HG02970 (cell line): Measurements from ENCODE around the gene GMEB1.
"Not testable (repeated sequence)": the region's sequence is repeated elsewhere in the genome, so short reads cannot be mapped to it uniquely, and the experiment has no call there.

Experiments used
- ATAC-seq: cut with Tn5 transposase; IDR thresholded peaks from one replicate; pipeline ENCODE4 v1.9.1; 2021; ENCODE audit warnings: mild to moderate bottlenecking, moderate library complexity, moderate number of reproducible peaks; ENCODE audit not compliant: unreplicated experiment, low FRiP score

The GMEB1 gene

GRCh38 chr1:28745653-28746173 is 77.1 kb downstream of the GMEB1 start:
- ATAC-seq, result no peak

GRCh38 chr1:28750330-28750729 is 81.7 kb downstream of the GMEB1 start:
- ATAC-seq, result no peak

GRCh38 chr1:28750771-28751294 is 82.2 kb downstream of the GMEB1 start:
- ATAC-seq, result not testable (repeated sequence)

- ATAC-seq, result no peak
Observed at GRCh38 chr1:28751315-28752060, 82.9 kb downstream of the GMEB1 start.

GRCh38 chr1:28755701-28756100 is 87.1 kb downstream of the GMEB1 start:
- ATAC-seq, result no peak

- no peak for ATAC-seq
Observed at GRCh38 chr1:28756846-28757245, 88.3 kb downstream of the GMEB1 start.

- ATAC-seq, result no peak
Observed at GRCh38 chr1:28758420-28758819, 89.8 kb downstream of the GMEB1 start.

GRCh38 chr1:28759257-28759656 is 90.7 kb downstream of the GMEB1 start:
- ATAC-seq, result no peak

- no peak for ATAC-seq
Observed at GRCh38 chr1:28761189-28761588, 92.6 kb downstream of the GMEB1 start.

- no peak for ATAC-seq
Observed at GRCh38 chr1:28766532-28767183, 98.1 kb downstream of the GMEB1 start.
